HCT116 (cell line): ENCODE measurements around the gene ANO10. TPM values are rescaled to one million over a fixed set of nuclear protein-coding genes. Genes with fewer than 3 reads are reported as not detected.

ENCODE experiments used
- ATAC-seq: fragments of 200-7000 bp; cut with Tn5 transposase; 2 replicates; pipeline ENCODE4 v1.9.1; 2020; ENCODE audit warnings: mild to moderate bottlenecking, moderate library complexity
- BruUV-seq: library from RNA; stranded (reverse); fragments of 400-500 nt; replicated peaks from 2 replicates; lab custom pipeline; 2021; lab: Mats Ljungman, UMichigan
- CTCF ChIA-PET: fragments of 300-600 bp; sonication (Branson Sonifier 250); formaldehyde crosslinking; loops from one replicate; lab custom pipeline; 2021; ENCODE audit warnings: antibody characterized with exemption; lab: Charles Lee
- POLR2A ChIA-PET: fragments of 300-600, 350-600 bp; sonication (Branson Sonifier 250); formaldehyde crosslinking; loops from one replicate; lab custom pipeline; 2021; ENCODE audit warnings: antibody characterized with exemption; lab: Charles Lee
- RAD21 ChIA-PET, 2 experiments: fragments of 300-600 bp; sonication (Branson Sonifier 250); formaldehyde crosslinking; loops; one replicate each; lab custom pipeline; 2023; ENCODE audit warnings: low total read pairs in 2 of 2; ENCODE audit not compliant: uncharacterized antibody in 2 of 2, unreplicated experiment in 2 of 2, low non-redundant PET in 1 of 2; lab: Charles Lee
- DNase-seq: peaks from one replicate; pipeline ENCODE4 v3.0.0-alpha.2; 2010; ENCODE audit warnings: low read depth, low spot score
- H2AFZ ChIP-seq: fragments of 200-600 bp; shearing (Covaris generic), sonication (generic); 2 replicates; pipeline ENCODE4 v1.6.1; 2017; ENCODE audit warnings: low read depth, mixed run types, mixed read lengths, antibody characterized with exemption, low read length; ENCODE audit not compliant: poor library complexity, severe bottlenecking
- H3K27ac ChIP-seq: 2 replicates; pipeline ENCODE4 v1.5.1; 2012; ENCODE audit warnings: low read depth, low read length
- H3K27me3 ChIP-seq: fragments of 200-600 bp; sonication (generic); 2 replicates; pipeline ENCODE4 v1.6.1; 2016; ENCODE audit warnings: mixed run types, low read length, mixed read lengths; ENCODE audit not compliant: insufficient read depth
- H3K36me3 ChIP-seq, 2 experiments: fragments of 200-500 bp in 1 of 2; fragments of 200-600 bp in 1 of 2; sonication (Bioruptor generic) in 1 of 2; sonication (generic) in 1 of 2; 2 replicates each; pipeline versions ENCODE4 v1.5.1 to v1.6.1; 2014 to 2016; ENCODE audit warnings: low read length in 2 of 2, inconsistent platforms in 1 of 2, mixed read lengths in 1 of 2, mixed run types in 1 of 2; ENCODE audit not compliant: insufficient read depth in 2 of 2, control insufficient read depth in 1 of 2
- H3K4me1 ChIP-seq, 2 experiments: fragments of 200-600 bp in 1 of 2; sonication (generic) in 1 of 2; 2 replicates each; pipeline versions ENCODE4 v1.5.1 to v1.6.1; 2012 to 2017; ENCODE audit warnings: low read length in 2 of 2, inconsistent platforms in 1 of 2, mild to moderate bottlenecking in 1 of 2, mixed read lengths in 1 of 2, mixed run types in 1 of 2, moderate library complexity in 1 of 2; ENCODE audit not compliant: insufficient read depth in 2 of 2, control insufficient read depth in 1 of 2
- H3K4me2 ChIP-seq: fragments of 200-600 bp; sonication (generic); 2 replicates; pipeline ENCODE4 v1.6.1; 2017; ENCODE audit warnings: mixed run types, low read length, mixed read lengths
- H3K4me3 ChIP-seq, 2 experiments: fragments of 200-600 bp in 1 of 2; sonication (generic) in 1 of 2; replicated peaks in 1 of 2; 2 replicates each; pipeline ENCODE4 v1.5.1; 2011 to 2016; ENCODE audit warnings: low read length in 2 of 2, control low read depth in 1 of 2, low read depth in 1 of 2, mild to moderate bottlenecking in 1 of 2, mixed read lengths in 1 of 2, mixed run types in 1 of 2
- H3K79me2 ChIP-seq: fragments of 200-600 bp; sonication (generic); 2 replicates; pipeline ENCODE4 v1.6.1; 2017; ENCODE audit warnings: mild to moderate bottlenecking, mixed run types, low read length, moderate library complexity, mixed read lengths; ENCODE audit not compliant: insufficient read depth
- H3K9ac ChIP-seq: fragments of 200-600 bp; sonication (generic); 2 replicates; pipeline ENCODE4 v1.6.1; 2016; ENCODE audit warnings: low read length, mixed read lengths
- H3K9me2 ChIP-seq: fragments of 200-600 bp; sonication (generic), shearing (Covaris generic); 2 replicates; pipeline ENCODE4 v1.6.1; 2017; ENCODE audit warnings: mixed run types, mild to moderate bottlenecking, moderate library complexity; ENCODE audit not compliant: insufficient read depth
- H3K9me3 ChIP-seq, 2 experiments: fragments of 200-500 bp in 1 of 2; fragments of 200-600 bp in 1 of 2; sonication (Bioruptor generic) in 1 of 2; sonication (generic) in 1 of 2; 2 replicates each; pipeline ENCODE4 v1.6.1; 2014 to 2017; ENCODE audit warnings: low read length in 2 of 2, mixed read lengths in 2 of 2, inconsistent platforms in 1 of 2, low read depth in 1 of 2, mild to moderate bottlenecking in 1 of 2, mixed run types in 1 of 2, moderate library complexity in 1 of 2; ENCODE audit not compliant: control insufficient read depth in 1 of 2, insufficient read depth in 1 of 2
- H4K20me1 ChIP-seq: fragments of 200-600 bp; sonication (generic), shearing (Covaris generic); 2 replicates; pipeline ENCODE4 v1.6.1; 2017; ENCODE audit warnings: mixed run types, mild to moderate bottlenecking, moderate library complexity; ENCODE audit not compliant: insufficient read depth
- CBX3 ChIP-seq: IDR thresholded peaks from 2 replicates; pipeline ENCODE4 v1.6.1; 2012; ENCODE audit warnings: low read depth
- CEBPB ChIP-seq: IDR thresholded peaks from 2 replicates; pipeline ENCODE4 v1.6.1; 2012; ENCODE audit warnings: low read depth
- EGR1 ChIP-seq: IDR thresholded peaks from 2 replicates; pipeline ENCODE4 v1.6.1; 2012; ENCODE audit warnings: low read depth
- ELF1 ChIP-seq: IDR thresholded peaks from 2 replicates; pipeline ENCODE4 v1.6.1; 2012; ENCODE audit warnings: low read depth, borderline replicate concordance
- EZH2 ChIP-seq: fragments of 200-600 bp; sonication (generic); IDR thresholded peaks from 2 replicates; pipeline ENCODE4 v1.6.1; 2017; ENCODE audit warnings: antibody characterized with exemption, mixed run types
- EZH2phosphoT487 ChIP-seq: fragments of 200-600 bp; IDR thresholded peaks from 2 replicates; pipeline ENCODE4 v1.6.1; 2018; ENCODE audit warnings: antibody characterized with exemption, borderline replicate concordance
- JUND ChIP-seq: IDR thresholded peaks from 2 replicates; pipeline ENCODE4 v1.6.1; 2012
- POLR2A ChIP-seq: IDR thresholded peaks from 2 replicates; pipeline ENCODE4 v1.7.0; 2011; ENCODE audit warnings: borderline replicate concordance; ENCODE audit not compliant: insufficient read depth, insufficient read length; ENCODE audit errors: extremely low read depth
- POLR2AphosphoS5 ChIP-seq: IDR thresholded peaks from 2 replicates; pipeline ENCODE4 v1.6.1; 2011; ENCODE audit warnings: mild to moderate bottlenecking, low read depth, low read length, moderate library complexity
- SIN3A ChIP-seq: IDR thresholded peaks from 2 replicates; pipeline ENCODE4 v1.6.1; 2012; ENCODE audit warnings: low read depth
- SP1 ChIP-seq: IDR thresholded peaks from 2 replicates; pipeline ENCODE4 v1.6.1; 2012; ENCODE audit warnings: low read depth
- SRF ChIP-seq: IDR thresholded peaks from 2 replicates; pipeline ENCODE4 v1.6.1; 2012; ENCODE audit warnings: low read depth
- YY1 ChIP-seq: IDR thresholded peaks from 2 replicates; pipeline ENCODE4 v1.6.1; 2011; ENCODE audit warnings: low read length, low read depth, moderate library complexity, mild to moderate bottlenecking; ENCODE audit not compliant: insufficient replicate concordance; ENCODE audit errors: extremely low read depth
- ZFX ChIP-seq: fragments of 450-650 bp; IDR thresholded peaks from 2 replicates; pipeline ENCODE4 v1.6.1; 2017
- ZNF274 ChIP-seq: fragments of 200-500 bp; sonication (Bioruptor generic); IDR thresholded peaks from 2 replicates; pipeline ENCODE4 v1.6.1; 2014; ENCODE audit warnings: mild to moderate bottlenecking, low read depth, low read length, inconsistent platforms
- intact Hi-C: fragments of 100-400 bp; cut with micrococcal nuclease; formaldehyde crosslinking; loops from 2 replicates; pipeline ENCODE4 v1.10.0; 2022
- total RNA-seq: library from RNA; stranded (reverse); gene quantifications from one replicate; pipeline ENCODE4 v1.2.1, GENCODE V29; 2021; ENCODE audit not compliant: unreplicated experiment
- TF ChIP-seq, protein P1 (sequence below): IDR thresholded peaks from 2 replicates; pipeline ENCODE4 v1.6.1; 2012
- TF ChIP-seq, protein P2 (sequence below): IDR thresholded peaks from 2 replicates; pipeline ENCODE4 v1.6.1; 2012
- TF ChIP-seq, protein P3 (sequence below): IDR thresholded peaks from 2 replicates; pipeline ENCODE4 v1.6.1; 2011; ENCODE audit warnings: mild to moderate bottlenecking, low read length, moderate library complexity; ENCODE audit not compliant: insufficient replicate concordance; ENCODE audit errors: extremely low read depth
- TF ChIP-seq, protein P4 (sequence below), 3 experiments: fragments of 200-600 bp in 1 of 3; sonication (generic) in 1 of 3; IDR thresholded peaks in 2 of 3; conservative IDR thresholded peaks in 1 of 3; 2 replicates each; pipeline ENCODE4 v1.5.1; 2012 to 2017; ENCODE audit warnings: low read depth in 2 of 3, low read length in 2 of 3, antibody characterized with exemption in 1 of 3, borderline replicate concordance in 1 of 3, control low read depth in 1 of 3, mild to moderate bottlenecking in 1 of 3, mixed read lengths in 1 of 3, mixed run types in 1 of 3, moderate library complexity in 1 of 3; ENCODE audit not compliant: insufficient read depth in 1 of 3
- TF ChIP-seq, protein P5 (sequence below): IDR thresholded peaks from 2 replicates; pipeline ENCODE4 v1.6.1; 2012; ENCODE audit warnings: low read depth

ANO10 gene
- total RNA-seq, 1 experiment from 2014 or later = 13.3 TPM

DNA sequence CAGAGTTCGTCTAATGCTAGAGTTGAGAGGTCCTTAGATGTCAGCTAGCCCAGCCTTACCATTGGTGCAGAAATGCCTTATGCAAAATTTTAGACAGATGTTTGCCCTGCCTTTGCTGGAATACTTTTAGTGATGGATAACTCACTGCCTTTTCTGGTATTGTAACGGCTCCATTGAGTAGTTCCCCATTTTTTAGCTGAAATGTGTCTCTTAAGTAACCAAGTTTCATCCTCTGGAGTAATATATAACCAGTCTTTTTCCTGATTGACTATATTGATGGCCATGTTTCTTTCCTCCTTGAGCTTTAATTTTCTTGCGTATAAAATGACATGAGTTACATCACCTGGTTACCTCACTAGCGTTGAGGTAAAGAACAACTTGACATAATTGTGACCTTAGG lies 290.4 kb downstream of the ANO10 start:
- Histone ChIP-seq H3K4me3 (no peak overlapping the region), H3K27ac (no peak overlapping the region), H3K9ac (no peak overlapping the region), H3K36me3 (peaks cover 0 to 11% of the 10 kb centered on the region in 2 experiments; a peak in 2 of 4 replicates), H3K4me1 (no peaks in the 10 kb centered on the region), H3K4me2 (no peak overlapping the region), H3K27me3 (no peaks in the 10 kb centered on the region), H3K9me3 (peaks cover 0 to 8% of the 10 kb centered on the region in 2 experiments; a peak in 1 of 4 replicates), H3K9me2 (no peaks in the 10 kb centered on the region), H3K79me2 (peaks cover 28% of the 10 kb centered on the region), H2AFZ (no peak overlapping the region), H4K20me1 (no peaks in the 10 kb centered on the region; the same call in 1 of the 2 replicates)
- ChIA-PET RAD21 (no interaction called here), POLR2A (no interaction called here), CTCF (no interaction called here)
- intact Hi-C loops = no loop called here
- TF ChIP-seq, protein P1, sequence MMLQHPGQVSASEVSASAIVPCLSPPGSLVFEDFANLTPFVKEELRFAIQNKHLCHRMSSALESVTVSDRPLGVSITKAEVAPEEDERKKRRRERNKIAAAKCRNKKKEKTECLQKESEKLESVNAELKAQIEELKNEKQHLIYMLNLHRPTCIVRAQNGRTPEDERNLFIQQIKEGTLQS = no peak
- TF ChIP-seq POLR2A (no peak), YY1 (no peak), EZH2phosphoT487 (no peak), EGR1 (no peak), CEBPB (no peak), SRF (no peak), POLR2AphosphoS5 (no peak), ZFX (no peak), SIN3A (no peak), CBX3 (no peak), SP1 (no peak), JUND (no peak), ELF1 (no peak), ZNF274 (no peak), EZH2 (no peak)
- TF ChIP-seq, protein P2, sequence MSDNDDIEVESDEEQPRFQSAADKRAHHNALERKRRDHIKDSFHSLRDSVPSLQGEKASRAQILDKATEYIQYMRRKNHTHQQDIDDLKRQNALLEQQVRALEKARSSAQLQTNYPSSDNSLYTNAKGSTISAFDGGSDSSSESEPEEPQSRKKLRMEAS = no peak
- TF ChIP-seq, protein P3, sequence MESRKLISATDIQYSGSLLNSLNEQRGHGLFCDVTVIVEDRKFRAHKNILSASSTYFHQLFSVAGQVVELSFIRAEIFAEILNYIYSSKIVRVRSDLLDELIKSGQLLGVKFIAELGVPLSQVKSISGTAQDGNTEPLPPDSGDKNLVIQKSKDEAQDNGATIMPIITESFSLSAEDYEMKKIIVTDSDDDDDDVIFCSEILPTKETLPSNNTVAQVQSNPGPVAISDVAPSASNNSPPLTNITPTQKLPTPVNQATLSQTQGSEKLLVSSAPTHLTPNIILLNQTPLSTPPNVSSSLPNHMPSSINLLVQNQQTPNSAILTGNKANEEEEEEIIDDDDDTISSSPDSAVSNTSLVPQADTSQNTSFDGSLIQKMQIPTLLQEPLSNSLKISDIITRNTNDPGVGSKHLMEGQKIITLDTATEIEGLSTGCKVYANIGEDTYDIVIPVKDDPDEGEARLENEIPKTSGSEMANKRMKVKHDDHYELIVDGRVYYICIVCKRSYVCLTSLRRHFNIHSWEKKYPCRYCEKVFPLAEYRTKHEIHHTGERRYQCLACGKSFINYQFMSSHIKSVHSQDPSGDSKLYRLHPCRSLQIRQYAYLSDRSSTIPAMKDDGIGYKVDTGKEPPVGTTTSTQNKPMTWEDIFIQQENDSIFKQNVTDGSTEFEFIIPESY = no peak
- TF ChIP-seq, protein P4, sequence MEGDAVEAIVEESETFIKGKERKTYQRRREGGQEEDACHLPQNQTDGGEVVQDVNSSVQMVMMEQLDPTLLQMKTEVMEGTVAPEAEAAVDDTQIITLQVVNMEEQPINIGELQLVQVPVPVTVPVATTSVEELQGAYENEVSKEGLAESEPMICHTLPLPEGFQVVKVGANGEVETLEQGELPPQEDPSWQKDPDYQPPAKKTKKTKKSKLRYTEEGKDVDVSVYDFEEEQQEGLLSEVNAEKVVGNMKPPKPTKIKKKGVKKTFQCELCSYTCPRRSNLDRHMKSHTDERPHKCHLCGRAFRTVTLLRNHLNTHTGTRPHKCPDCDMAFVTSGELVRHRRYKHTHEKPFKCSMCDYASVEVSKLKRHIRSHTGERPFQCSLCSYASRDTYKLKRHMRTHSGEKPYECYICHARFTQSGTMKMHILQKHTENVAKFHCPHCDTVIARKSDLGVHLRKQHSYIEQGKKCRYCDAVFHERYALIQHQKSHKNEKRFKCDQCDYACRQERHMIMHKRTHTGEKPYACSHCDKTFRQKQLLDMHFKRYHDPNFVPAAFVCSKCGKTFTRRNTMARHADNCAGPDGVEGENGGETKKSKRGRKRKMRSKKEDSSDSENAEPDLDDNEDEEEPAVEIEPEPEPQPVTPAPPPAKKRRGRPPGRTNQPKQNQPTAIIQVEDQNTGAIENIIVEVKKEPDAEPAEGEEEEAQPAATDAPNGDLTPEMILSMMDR (IDR thresholded peaks at IDR 0.05 in 2 of 3, conservative IDR thresholded peaks at IDR 0.05 in 1 of 3; ENCODE audit: borderline replicate concordance in 1 of 3, insufficient read depth in 1 of 3, low read depth in 2 of 3, low read length in 2 of 3) = no peak
- TF ChIP-seq, protein P5, sequence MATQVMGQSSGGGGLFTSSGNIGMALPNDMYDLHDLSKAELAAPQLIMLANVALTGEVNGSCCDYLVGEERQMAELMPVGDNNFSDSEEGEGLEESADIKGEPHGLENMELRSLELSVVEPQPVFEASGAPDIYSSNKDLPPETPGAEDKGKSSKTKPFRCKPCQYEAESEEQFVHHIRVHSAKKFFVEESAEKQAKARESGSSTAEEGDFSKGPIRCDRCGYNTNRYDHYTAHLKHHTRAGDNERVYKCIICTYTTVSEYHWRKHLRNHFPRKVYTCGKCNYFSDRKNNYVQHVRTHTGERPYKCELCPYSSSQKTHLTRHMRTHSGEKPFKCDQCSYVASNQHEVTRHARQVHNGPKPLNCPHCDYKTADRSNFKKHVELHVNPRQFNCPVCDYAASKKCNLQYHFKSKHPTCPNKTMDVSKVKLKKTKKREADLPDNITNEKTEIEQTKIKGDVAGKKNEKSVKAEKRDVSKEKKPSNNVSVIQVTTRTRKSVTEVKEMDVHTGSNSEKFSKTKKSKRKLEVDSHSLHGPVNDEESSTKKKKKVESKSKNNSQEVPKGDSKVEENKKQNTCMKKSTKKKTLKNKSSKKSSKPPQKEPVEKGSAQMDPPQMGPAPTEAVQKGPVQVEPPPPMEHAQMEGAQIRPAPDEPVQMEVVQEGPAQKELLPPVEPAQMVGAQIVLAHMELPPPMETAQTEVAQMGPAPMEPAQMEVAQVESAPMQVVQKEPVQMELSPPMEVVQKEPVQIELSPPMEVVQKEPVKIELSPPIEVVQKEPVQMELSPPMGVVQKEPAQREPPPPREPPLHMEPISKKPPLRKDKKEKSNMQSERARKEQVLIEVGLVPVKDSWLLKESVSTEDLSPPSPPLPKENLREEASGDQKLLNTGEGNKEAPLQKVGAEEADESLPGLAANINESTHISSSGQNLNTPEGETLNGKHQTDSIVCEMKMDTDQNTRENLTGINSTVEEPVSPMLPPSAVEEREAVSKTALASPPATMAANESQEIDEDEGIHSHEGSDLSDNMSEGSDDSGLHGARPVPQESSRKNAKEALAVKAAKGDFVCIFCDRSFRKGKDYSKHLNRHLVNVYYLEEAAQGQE = no peak
- DNase-seq (no peak), ATAC-seq (no peak)
- no TSS peak for BruUV-seq
